Gastrocnemius medialis (tissue), 4 donors: ENCODE measurements around the gene MESP2.
A peak's percentile ranks its signal among the peaks of the same experiment; 100 is the strongest.

Experiments used
- CTCF ChIP-seq, 5 experiments: fragments of 450-650 bp in 3 of 5; fragments of 200-600 bp in 2 of 5; sonication (generic) in 2 of 5; IDR thresholded peaks in 4 of 5; conservative IDR thresholded peaks in 1 of 5; 1 replicate in 4 of 5; 2 replicates in 1 of 5; pipeline ENCODE4 v1.5.1; 2016 to 2019; ENCODE audit warnings: antibody characterized with exemption in 5 of 5, mild to moderate bottlenecking in 3 of 5, moderate library complexity in 3 of 5
- POLR2A ChIP-seq, 2 donors: fragments of 450-650 bp; IDR thresholded peaks; one replicate each; pipeline ENCODE4 v1.6.1; 2017; ENCODE audit warnings: antibody characterized with exemption in 2 of 2, mild to moderate bottlenecking in 2 of 2, moderate library complexity in 2 of 2

GRCh38 chr15:89740137-89740536, 36.0 kb upstream of the MESP2 start:
- TF ChIP-seq POLR2A (IDR thresholded peaks at IDR 0.05) (no peak), CTCF (IDR thresholded peaks at IDR 0.05 in 4 of 5, conservative IDR thresholded peaks at IDR 0.05 in 1 of 5) (peak; percentile 73 to 94 (median 86))
